RWPE2 (cell line): Measurements from ENCODE around the gene MCRIP1.
A peak's percentile ranks its signal among the peaks of the same experiment; 100 is the strongest.

Experiments used
- ATAC-seq: fragments of 200-7000 bp; cut with Tn5 transposase; 3 replicates; pipeline ENCODE4 v1.9.1; 2021; ENCODE audit warnings: low read depth
- DNase-seq: peaks from one replicate; pipeline ENCODE4 v3.0.0-alpha.2; 2020; ENCODE audit warnings: low spot score
- H3K27ac ChIP-seq: fragments of 450-650 bp; 2 replicates; pipeline ENCODE4 v1.5.1; 2017; ENCODE audit warnings: mild to moderate bottlenecking; ENCODE audit not compliant: poor library complexity, severe bottlenecking
- H3K27me3 ChIP-seq: fragments of 250-450 bp; sonication (Bioruptor Pico); 2 replicates; pipeline ENCODE4 v1.5.1; 2021; ENCODE audit warnings: mild to moderate bottlenecking, moderate library complexity; ENCODE audit not compliant: insufficient read depth, poor library complexity, severe bottlenecking
- H3K36me3 ChIP-seq: fragments of 250-450 bp; sonication (Bioruptor Pico); 2 replicates; pipeline ENCODE4 v1.5.1; 2020; ENCODE audit warnings: low read depth, mild to moderate bottlenecking, moderate library complexity
- H3K4me1 ChIP-seq: fragments of 250-450 bp; sonication (Bioruptor Pico); 2 replicates; pipeline ENCODE4 v1.5.1; 2021; ENCODE audit warnings: mild to moderate bottlenecking, moderate library complexity; ENCODE audit not compliant: insufficient read depth, poor library complexity, severe bottlenecking
- H3K4me3 ChIP-seq: fragments of 250-450 bp; sonication (Bioruptor Pico); 2 replicates; pipeline ENCODE4 v1.5.1; 2021; ENCODE audit warnings: mild to moderate bottlenecking, moderate library complexity; ENCODE audit not compliant: severe bottlenecking
- H3K9me3 ChIP-seq: fragments of 250-450 bp; sonication (Bioruptor Pico); 2 replicates; pipeline ENCODE4 v1.5.1; 2021; ENCODE audit warnings: mild to moderate bottlenecking, moderate library complexity; ENCODE audit not compliant: severe bottlenecking
- CTCF ChIP-seq: fragments of 450-650 bp; IDR thresholded peaks from one replicate; pipeline ENCODE4 v1.5.1; 2017; ENCODE audit warnings: mild to moderate bottlenecking, moderate library complexity; ENCODE audit not compliant: poor library complexity, severe bottlenecking

The MCRIP1 gene

GRCh38 chr17:81811705-81812570, 21.2 kb downstream of the MCRIP1 start:
- H3K27me3 ChIP-seq, result peaks cover 19% of the 10 kb centered on the region
- DNase-seq (peak; percentile 64), ATAC-seq (no peak)
- H3K27ac ChIP-seq, result no peak overlapping the region
- H3K9me3 ChIP-seq, result no peaks in the 10 kb centered on the region
- no peaks in the 10 kb centered on the region for H3K4me1 ChIP-seq
- no peaks in the 10 kb centered on the region for H3K36me3 ChIP-seq
- H3K4me3 ChIP-seq, result no peak overlapping the region
- TF ChIP-seq CTCF, result no peak

GRCh38 chr17:81810892-81811704, 22.0 kb downstream of the MCRIP1 start:
- peaks cover 27% of the 10 kb centered on the region for H3K27me3 ChIP-seq
- H3K9me3 ChIP-seq, result no peaks in the 10 kb centered on the region
- H3K27ac ChIP-seq, result no peak overlapping the region
- ATAC-seq (no peak), DNase-seq (peak; percentile 70)
- TF ChIP-seq CTCF, result no peak
- no peaks in the 10 kb centered on the region for H3K4me1 ChIP-seq
- no peaks in the 10 kb centered on the region for H3K36me3 ChIP-seq
- H3K4me3 ChIP-seq, result no peak overlapping the region

- H3K9me3 ChIP-seq, result no peaks in the 10 kb centered on the region
- no peaks in the 10 kb centered on the region for H3K4me1 ChIP-seq
- no peak for TF ChIP-seq CTCF
- H3K27ac ChIP-seq, result no peak overlapping the region
- DNase-seq, result no peak
- H3K36me3 ChIP-seq, result no peaks in the 10 kb centered on the region
- H3K27me3 ChIP-seq, result peaks cover 33% of the 10 kb centered on the region
- no peak overlapping the region for H3K4me3 ChIP-seq
- ATAC-seq, result no peak
Observed at GRCh38 chr17:81810476-81810875, 22.6 kb downstream of the MCRIP1 start.

- Histone ChIP-seq H3K27ac (no peak overlapping the region), H3K4me1 (no peaks in the 10 kb centered on the region), H3K9me3 (no peaks in the 10 kb centered on the region), H3K27me3 (peaks cover 40% of the 10 kb centered on the region), H3K36me3 (no peaks in the 10 kb centered on the region), H3K4me3 (no peak overlapping the region)
- no peak for TF ChIP-seq CTCF
- ATAC-seq (no peak), DNase-seq (peak; percentile 57)
Observed at GRCh38 chr17:81809556-81809998, 23.5 kb downstream of the MCRIP1 start.
